Ishikawa (cell line): ENCODE results near the gene AUTS2.

Experiments
- CEBPB ChIP-seq: IDR thresholded peaks from 2 replicates; pipeline ENCODE4 v1.6.1; 2012
- CREB1 ChIP-seq: IDR thresholded peaks from 2 replicates; pipeline ENCODE4 v1.6.1; 2012; ENCODE audit warnings: low read depth
- EP300 ChIP-seq: IDR thresholded peaks from 2 replicates; pipeline ENCODE4 v1.6.1; 2012; ENCODE audit warnings: borderline replicate concordance
- FOXM1 ChIP-seq: IDR thresholded peaks from 2 replicates; pipeline ENCODE4 v1.6.1; 2012; ENCODE audit warnings: low read depth, borderline replicate concordance
- MAX ChIP-seq: IDR thresholded peaks from 2 replicates; pipeline ENCODE4 v1.6.1; 2012
- NFIC ChIP-seq: IDR thresholded peaks from 2 replicates; pipeline ENCODE4 v1.6.1; 2012
- RAD21 ChIP-seq: IDR thresholded peaks from 2 replicates; pipeline ENCODE4 v1.6.1; 2012; ENCODE audit warnings: low read depth
- REST ChIP-seq: IDR thresholded peaks from 2 replicates; pipeline ENCODE4 v1.6.1; 2012; ENCODE audit warnings: low read depth, mild to moderate bottlenecking
- TAF1 ChIP-seq: IDR thresholded peaks from 2 replicates; pipeline ENCODE4 v1.6.1; 2012; ENCODE audit warnings: low read depth, mild to moderate bottlenecking
- TCF12 ChIP-seq: IDR thresholded peaks from 2 replicates; pipeline ENCODE4 v1.6.1; 2012; ENCODE audit warnings: low read depth
- TEAD4 ChIP-seq: IDR thresholded peaks from 2 replicates; pipeline ENCODE4 v1.6.1; 2012
- USF1 ChIP-seq: IDR thresholded peaks from 2 replicates; pipeline ENCODE4 v1.6.1; 2012
- YY1 ChIP-seq: IDR thresholded peaks from 2 replicates; pipeline ENCODE4 v1.6.1; 2012; ENCODE audit warnings: low read depth
- ZBTB7A ChIP-seq: IDR thresholded peaks from 2 replicates; pipeline ENCODE4 v1.6.1; 2012; ENCODE audit warnings: low read depth

DNA sequence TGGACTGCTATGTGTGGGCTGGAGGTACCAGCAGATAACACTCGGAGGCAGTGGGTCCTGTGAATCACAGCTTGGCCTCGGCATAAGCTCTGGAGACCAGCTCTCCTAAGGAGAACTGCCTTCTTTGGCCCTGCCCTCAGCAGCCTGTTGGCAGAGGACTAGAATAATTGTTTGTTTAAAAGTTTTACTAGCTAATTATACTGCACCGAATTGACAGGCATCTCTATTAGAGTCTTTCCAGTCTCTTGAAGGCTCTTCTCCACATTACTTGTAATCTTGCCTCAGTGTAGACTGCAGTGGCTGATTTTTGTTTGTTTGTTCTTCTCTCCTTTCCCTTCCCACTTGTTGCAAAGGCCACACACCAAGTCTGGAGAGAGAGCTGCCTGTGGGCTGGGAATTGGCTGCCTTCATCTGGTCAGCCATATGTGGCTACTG lies 183.2 kb downstream of the AUTS2 start:
- TF ChIP-seq MAX (no peak), EP300 (no peak), REST (no peak), ZBTB7A (no peak), FOXM1 (no peak), NFIC (no peak), CEBPB (no peak), RAD21 (no peak), TCF12 (no peak), TAF1 (no peak), YY1 (no peak), TEAD4 (no peak), CREB1 (no peak), USF1 (no peak)
